HG03457 (cell line): Measurements from ENCODE around the gene IRAK3.

Source experiments
- ATAC-seq: cut with Tn5 transposase; IDR thresholded peaks from one replicate; pipeline ENCODE4 v1.9.1; 2021; ENCODE audit warnings: moderate number of reproducible peaks; ENCODE audit not compliant: unreplicated experiment

IRAK3 gene

GRCh38 chr12:66302827-66303169, 113.8 kb downstream of the IRAK3 start:
- no peak for ATAC-seq

GRCh38 chr12:66303316-66303804, 114.3 kb downstream of the IRAK3 start:
- ATAC-seq = peak; percentile 41
